Ovary (tissue), 3 donors: ENCODE results near the gene GPR183.

ENCODE experiments used
- EP300 ChIP-seq: sonication (generic); formaldehyde crosslinking; IDR thresholded peaks from one replicate; pipeline ENCODE4 v1.6.1; 2017; ENCODE audit warnings: antibody characterized with exemption
- TF ChIP-seq, protein P1 (sequence below), 3 donors: fragments of 450-650 bp in 2 of 3; fragments of 200-600 bp in 1 of 3; IDR thresholded peaks; one replicate each; pipeline versions ENCODE4 v1.5.1 to v1.8.0; 2016 to 2022; ENCODE audit warnings: antibody characterized with exemption in 3 of 3, mild to moderate bottlenecking in 1 of 3
- donor health status: DM: no; HTN: no; CAD: no.

DNA sequence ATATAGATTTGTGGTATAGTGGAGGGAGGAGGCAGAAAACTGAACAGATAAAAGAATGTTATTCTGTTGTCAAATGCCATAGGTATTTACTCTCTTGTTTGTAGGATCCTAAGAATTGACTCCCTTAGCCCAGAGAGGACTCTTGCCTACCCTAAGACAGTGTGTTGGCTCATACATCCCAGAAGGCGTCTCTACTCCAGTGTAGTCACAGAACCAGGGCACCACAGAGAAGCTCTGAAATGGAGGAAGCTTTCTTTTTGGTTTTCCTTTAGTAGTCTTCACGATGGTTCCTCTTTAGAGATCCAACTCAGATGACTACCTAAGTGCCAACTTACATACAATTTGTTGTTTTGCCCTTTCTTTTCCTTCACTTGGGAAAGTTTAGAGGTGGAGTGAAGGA, 14.0 kb downstream of the GPR183 start:
- TF ChIP-seq, protein P1, sequence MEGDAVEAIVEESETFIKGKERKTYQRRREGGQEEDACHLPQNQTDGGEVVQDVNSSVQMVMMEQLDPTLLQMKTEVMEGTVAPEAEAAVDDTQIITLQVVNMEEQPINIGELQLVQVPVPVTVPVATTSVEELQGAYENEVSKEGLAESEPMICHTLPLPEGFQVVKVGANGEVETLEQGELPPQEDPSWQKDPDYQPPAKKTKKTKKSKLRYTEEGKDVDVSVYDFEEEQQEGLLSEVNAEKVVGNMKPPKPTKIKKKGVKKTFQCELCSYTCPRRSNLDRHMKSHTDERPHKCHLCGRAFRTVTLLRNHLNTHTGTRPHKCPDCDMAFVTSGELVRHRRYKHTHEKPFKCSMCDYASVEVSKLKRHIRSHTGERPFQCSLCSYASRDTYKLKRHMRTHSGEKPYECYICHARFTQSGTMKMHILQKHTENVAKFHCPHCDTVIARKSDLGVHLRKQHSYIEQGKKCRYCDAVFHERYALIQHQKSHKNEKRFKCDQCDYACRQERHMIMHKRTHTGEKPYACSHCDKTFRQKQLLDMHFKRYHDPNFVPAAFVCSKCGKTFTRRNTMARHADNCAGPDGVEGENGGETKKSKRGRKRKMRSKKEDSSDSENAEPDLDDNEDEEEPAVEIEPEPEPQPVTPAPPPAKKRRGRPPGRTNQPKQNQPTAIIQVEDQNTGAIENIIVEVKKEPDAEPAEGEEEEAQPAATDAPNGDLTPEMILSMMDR (IDR thresholded peaks at IDR 0.05), result no peak
- no peak for TF ChIP-seq EP300
